Choroid plexus epithelial cell (primary cell): Measurements from ENCODE around the gene FRMPD1.
A peak's percentile ranks its signal among the peaks of the same experiment; 100 is the strongest.

Experiments used
- DNase-seq: peaks from one replicate; pipeline ENCODE4 v3.0.0-alpha.2; 2010; ENCODE audit warnings: low read depth
- H3K4me3 ChIP-seq: 2 replicates; pipeline ENCODE4 v1.5.1; 2011; ENCODE audit warnings: low read depth, mild to moderate bottlenecking, control low read depth, low read length, moderate library complexity
- TF ChIP-seq, protein P1 (sequence below): conservative IDR thresholded peaks from 2 replicates; pipeline ENCODE4 v1.5.1; 2011; ENCODE audit warnings: low read depth, mild to moderate bottlenecking, control low read depth, inconsistent platforms, low read length, moderate library complexity

FRMPD1 gene

DNA sequence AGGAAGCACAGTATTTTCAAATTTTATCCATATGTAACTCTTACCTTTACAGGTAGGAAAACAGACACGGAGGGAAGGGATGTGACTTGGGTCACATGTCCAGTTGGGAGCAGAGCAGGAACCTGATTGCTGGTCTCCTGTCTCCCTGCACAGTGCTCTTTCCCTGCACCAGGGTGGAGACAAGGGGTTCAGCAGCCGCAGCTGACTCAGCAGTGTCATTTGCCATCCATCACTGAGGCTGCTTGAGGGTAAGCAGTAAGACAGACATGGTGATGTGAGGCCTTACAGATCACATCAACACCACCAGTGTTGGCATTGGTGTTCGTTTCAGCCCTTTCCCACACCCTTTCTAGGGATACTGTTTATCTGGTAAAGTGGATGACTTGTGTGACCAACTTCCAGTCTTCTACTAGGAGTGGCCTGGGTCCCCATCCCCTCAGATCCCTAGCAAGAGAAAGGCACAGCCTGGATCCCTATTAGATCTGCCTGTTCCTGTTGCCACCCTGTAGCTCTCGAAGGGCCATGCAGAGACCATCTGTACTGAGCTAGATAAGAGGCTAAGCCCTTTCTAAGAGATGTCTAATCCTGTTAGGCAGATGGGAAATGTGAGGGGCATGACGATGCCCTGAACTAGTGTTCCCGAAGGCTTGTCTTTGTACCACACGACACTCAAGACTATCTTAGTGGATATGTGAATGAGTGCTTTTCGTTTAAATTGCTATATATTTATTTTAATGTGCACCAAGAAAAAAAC is 29.1 kb downstream of the FRMPD1 start:
- H3K4me3 ChIP-seq = no peak overlapping the region
- DNase-seq = no peak
- TF ChIP-seq, protein P1, sequence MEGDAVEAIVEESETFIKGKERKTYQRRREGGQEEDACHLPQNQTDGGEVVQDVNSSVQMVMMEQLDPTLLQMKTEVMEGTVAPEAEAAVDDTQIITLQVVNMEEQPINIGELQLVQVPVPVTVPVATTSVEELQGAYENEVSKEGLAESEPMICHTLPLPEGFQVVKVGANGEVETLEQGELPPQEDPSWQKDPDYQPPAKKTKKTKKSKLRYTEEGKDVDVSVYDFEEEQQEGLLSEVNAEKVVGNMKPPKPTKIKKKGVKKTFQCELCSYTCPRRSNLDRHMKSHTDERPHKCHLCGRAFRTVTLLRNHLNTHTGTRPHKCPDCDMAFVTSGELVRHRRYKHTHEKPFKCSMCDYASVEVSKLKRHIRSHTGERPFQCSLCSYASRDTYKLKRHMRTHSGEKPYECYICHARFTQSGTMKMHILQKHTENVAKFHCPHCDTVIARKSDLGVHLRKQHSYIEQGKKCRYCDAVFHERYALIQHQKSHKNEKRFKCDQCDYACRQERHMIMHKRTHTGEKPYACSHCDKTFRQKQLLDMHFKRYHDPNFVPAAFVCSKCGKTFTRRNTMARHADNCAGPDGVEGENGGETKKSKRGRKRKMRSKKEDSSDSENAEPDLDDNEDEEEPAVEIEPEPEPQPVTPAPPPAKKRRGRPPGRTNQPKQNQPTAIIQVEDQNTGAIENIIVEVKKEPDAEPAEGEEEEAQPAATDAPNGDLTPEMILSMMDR = no peak

DNA sequence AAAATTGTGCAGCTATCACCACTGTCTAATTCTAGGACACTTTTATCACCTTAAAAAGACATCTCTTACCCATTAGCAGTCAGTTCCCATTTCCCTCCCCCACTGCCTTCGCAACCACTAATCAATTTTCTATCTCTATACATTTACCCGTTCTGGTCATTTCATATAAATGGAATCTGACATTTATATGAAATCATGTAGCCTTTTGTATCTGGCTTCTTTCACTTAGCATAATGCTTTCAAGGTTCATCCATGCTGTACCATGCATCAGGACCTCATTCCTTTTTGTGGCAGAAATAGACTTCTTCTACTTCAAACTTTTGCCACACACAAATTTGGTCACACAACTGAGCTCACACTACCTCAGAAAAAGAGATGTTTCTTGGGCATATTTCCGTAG is 32.2 kb downstream of the FRMPD1 start:
- no peak overlapping the region for H3K4me3 ChIP-seq
- TF ChIP-seq, protein P1 = no peak
- DNase-seq = no peak

DNA sequence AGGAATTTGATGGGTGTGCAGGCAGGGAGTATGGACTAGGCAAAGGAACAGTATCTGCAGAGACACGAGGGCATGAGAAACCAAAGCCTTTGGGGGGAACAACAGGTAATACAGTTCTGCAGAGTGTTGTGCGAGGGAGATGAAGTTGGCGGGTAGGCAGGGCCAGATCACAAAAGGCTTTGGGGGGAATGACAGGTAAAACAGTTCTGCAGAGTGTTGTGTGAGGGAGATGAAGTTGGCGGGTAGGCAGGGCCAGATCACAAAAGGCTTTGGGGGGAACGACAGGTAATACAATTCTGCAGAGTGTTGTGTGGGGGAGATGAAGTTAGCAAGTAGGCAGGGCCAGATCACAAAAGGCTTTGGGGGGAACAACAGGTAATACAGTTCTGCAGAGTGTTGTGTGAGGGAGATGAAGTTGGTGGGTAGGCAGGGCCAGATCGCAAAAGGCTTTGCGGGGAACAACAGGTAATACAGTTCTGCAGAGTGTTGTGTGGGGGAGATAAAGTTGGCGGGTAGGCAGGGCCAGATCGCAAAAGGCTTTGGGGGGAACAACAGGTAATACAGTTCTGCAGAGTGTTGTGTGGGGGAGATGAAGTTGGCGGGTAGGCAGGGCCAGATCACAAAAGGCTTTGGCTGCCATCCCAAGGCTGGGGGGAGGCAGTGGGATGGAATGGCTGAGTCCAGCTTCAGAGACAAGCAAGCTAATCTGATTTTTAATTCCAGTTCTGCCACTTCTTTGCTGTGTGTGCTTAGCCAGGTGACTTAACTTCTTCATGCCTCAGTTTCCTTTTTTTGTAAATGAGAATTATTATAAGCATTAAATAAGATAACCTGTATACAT is 33.0 kb downstream of the FRMPD1 start:
- H3K4me3 ChIP-seq = no peak overlapping the region
- TF ChIP-seq, protein P1 = no peak
- no peak for DNase-seq

DNA sequence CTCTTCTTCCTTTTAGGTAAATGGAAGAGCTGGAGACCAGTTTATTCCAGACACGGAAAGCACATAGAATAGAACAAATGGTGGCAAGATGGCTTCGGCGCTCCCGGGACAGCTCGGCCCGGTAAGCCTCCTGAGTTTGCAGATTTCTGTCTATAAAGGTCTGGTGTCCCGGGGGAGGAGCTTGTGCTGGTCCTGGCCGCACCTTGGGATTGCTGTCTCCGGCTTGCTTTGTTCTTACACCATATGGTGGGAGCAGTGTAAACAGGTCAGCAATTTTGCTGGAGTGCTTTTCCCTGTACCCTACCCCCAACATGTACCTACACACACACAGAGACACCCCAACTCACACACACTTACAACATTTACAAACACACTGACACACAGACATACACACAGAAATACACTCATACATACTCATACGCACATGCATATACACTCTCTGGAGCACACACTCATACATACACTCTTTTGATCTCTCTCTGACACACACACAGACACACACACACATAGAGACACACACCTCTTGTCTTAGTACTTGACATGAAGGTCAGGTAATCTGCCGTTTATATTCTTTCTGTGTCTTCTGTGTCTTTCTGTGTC is 42.0 kb downstream of the FRMPD1 start:
- H3K4me3 ChIP-seq = no peak overlapping the region
- DNase-seq = no peak
- TF ChIP-seq, protein P1 = no peak

DNA sequence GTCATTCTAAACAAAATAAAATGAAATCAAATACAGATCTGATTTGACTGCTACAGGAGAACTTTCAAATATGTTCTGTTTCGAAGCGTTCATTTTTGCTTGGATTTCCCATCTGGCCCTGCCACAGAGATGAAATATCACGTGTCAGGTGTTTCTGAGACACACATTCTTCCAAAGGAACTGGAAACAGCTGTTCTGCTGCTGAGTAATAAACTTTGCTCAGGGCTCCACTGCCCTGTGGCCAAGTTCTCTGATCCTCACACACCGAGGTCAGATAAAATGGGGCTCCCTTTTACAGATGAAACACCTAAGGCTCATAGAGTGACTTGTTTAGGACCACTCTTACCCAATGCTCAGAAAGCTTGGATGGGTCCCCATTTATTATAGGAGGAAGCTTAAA is 42.5 kb downstream of the FRMPD1 start:
- DNase-seq = peak; percentile 17
- no peak overlapping the region for H3K4me3 ChIP-seq
- TF ChIP-seq, protein P1 = no peak

DNA sequence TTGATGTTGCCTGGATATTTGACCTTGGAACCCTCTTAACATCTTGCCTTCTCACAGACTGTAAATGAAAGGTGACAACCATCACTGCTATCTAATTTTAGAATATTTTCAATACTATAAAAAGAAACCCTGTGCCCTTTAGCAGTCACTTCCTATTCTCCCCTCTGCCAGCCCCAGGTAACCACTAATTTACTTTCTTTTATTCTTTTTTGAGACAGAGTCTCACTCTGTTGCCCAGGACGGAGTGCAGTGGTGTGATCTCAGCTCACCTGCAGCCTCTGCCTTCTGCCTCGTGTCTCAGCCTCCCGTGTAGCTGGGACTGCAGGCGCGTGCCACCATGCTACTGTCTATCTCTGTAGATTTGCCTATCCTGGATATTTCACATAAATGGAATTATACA is 43.6 kb downstream of the FRMPD1 start:
- DNase-seq = no peak
- TF ChIP-seq, protein P1 = no peak
- no peak overlapping the region for H3K4me3 ChIP-seq
